ENCODE data around the gene HP1BP3.

DNA sequence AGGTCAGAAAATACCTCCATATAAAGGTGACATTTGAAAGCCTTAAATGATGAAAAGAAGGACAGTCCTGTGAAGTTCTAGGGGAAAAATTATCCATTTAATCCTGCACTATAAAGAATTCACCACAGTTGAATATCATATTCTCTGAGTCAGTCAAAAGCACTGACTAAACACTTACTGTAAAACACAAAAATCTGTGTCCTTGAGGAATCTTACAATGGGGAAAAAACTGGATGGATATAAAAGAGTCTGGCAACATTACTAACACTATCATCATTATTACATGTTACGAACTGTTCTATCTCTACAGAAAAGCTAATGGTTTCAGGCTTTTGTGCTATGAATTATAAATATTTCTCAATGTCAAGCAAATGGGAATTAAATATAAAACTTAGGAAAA, 42.4 kb upstream of the HP1BP3 start:
- TF ChIP-seq, protein P1, sequence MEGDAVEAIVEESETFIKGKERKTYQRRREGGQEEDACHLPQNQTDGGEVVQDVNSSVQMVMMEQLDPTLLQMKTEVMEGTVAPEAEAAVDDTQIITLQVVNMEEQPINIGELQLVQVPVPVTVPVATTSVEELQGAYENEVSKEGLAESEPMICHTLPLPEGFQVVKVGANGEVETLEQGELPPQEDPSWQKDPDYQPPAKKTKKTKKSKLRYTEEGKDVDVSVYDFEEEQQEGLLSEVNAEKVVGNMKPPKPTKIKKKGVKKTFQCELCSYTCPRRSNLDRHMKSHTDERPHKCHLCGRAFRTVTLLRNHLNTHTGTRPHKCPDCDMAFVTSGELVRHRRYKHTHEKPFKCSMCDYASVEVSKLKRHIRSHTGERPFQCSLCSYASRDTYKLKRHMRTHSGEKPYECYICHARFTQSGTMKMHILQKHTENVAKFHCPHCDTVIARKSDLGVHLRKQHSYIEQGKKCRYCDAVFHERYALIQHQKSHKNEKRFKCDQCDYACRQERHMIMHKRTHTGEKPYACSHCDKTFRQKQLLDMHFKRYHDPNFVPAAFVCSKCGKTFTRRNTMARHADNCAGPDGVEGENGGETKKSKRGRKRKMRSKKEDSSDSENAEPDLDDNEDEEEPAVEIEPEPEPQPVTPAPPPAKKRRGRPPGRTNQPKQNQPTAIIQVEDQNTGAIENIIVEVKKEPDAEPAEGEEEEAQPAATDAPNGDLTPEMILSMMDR (IDR thresholded peaks at IDR 0.05; ENCODE audit: poor library complexity, severe bottlenecking), result no peak
- TF ChIP-seq EP300 (conservative IDR thresholded peaks at IDR 0.05; ENCODE audit: poor library complexity, severe bottlenecking) (no peak), RAD21 (conservative IDR thresholded peaks at IDR 0.05) (no peak), POLR2AphosphoS5 (IDR thresholded peaks at IDR 0.05) (no peak)
